ENCODE results near the gene DDX6.
"Not testable (repeated sequence)": the region's sequence is repeated elsewhere in the genome, so short reads cannot be mapped to it uniquely, and the experiment has no call there.

Gene DDX6

GRCh38 chr11:118791111-118791960 lies at the start of gene DDX6:
Gene DDX6 (minus strand): TSS chr11:118791164. CDS start chr11:118786251, 4,913 bp downstream.
- peak; percentile 74 to 80 for DNase-seq

DNA sequence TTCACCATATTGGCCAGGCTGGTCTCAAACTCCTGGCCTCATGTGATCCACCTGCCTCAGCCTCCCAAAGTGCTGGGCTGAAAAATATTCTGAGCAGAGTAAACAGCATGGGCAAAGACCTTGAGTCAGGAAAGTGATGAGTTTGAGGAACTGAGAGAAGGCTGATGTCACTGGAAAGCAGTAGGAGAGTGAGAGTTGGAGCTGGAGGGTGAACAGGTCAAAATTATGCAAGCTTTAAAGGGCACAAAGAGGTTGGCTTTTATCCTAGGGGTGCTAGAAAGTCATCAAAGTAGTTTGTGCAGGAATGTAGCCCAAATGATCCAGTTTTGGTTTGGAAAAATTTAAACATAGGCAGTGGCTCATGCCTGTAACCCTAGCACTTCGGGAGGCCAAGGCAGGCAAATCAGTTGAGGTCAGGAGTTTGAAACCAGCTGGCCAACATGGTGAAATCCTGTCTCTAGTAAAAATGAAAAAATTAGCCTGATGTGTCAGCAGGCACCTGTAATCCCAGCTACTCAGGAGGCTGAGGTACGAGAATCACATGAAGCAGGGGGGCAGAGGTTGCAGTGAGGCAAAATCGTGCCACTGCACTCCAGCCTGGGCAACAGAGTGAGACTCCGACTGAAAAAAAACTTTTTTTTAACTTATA lies 48.1 kb upstream of the DDX6 start:
- no peak for DNase-seq

GRCh38 chr11:118837868-118838267 lies 46.9 kb upstream of the DDX6 start:
- DNase-seq: no peak

GRCh38 chr11:118834427-118835028 lies 43.6 kb upstream of the DDX6 start:
- DNase-seq: no peak

DNA sequence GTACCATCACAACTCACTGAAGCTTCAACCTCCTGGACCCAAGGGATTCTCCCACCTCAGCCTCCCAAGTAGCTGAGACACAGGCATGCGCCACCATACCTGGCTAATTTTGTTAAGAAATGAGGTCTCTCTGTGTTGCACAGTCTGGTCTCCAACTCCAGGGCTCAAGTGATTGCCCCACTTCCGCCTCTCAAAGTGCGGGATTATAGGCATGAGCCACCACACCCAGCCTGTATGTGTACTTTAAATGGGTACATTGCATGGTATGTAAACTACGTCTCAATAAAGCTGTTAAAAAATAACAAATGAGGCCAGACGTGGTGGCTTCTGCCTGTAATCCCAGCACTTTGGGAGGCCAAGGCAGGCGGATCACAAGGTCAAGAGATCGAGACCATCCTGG lies 36.2 kb upstream of the DDX6 start:
- DNase-seq: no peak

DNA sequence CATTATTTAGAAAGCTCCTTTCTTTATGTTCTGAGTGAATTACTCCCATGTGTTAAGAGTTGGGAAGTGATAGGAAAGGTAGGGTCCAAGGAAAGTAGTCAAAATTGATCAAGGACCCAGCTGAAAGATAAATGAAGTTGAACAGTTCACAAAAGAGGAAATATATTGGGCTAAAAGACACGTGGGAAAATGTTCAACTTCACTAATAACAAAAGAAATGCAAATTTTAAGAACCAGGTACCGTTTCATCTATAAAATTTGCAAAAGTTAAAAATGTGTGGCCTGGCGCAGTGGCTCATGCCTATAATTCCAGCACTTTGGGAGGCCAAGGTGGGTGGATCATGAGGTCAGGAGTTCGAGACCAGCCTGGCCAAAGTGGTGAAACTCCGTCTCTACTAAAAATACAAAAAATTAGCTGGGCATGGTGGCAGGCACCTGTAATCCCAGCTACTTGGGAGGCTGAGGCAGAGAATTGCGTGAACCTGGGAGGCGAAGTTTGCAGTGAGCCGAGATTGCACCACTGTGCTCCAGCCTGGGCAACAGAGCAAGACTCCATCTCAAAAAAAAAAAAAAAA lies 32.1 kb upstream of the DDX6 start:
- not testable (repeated sequence) for DNase-seq

DNA sequence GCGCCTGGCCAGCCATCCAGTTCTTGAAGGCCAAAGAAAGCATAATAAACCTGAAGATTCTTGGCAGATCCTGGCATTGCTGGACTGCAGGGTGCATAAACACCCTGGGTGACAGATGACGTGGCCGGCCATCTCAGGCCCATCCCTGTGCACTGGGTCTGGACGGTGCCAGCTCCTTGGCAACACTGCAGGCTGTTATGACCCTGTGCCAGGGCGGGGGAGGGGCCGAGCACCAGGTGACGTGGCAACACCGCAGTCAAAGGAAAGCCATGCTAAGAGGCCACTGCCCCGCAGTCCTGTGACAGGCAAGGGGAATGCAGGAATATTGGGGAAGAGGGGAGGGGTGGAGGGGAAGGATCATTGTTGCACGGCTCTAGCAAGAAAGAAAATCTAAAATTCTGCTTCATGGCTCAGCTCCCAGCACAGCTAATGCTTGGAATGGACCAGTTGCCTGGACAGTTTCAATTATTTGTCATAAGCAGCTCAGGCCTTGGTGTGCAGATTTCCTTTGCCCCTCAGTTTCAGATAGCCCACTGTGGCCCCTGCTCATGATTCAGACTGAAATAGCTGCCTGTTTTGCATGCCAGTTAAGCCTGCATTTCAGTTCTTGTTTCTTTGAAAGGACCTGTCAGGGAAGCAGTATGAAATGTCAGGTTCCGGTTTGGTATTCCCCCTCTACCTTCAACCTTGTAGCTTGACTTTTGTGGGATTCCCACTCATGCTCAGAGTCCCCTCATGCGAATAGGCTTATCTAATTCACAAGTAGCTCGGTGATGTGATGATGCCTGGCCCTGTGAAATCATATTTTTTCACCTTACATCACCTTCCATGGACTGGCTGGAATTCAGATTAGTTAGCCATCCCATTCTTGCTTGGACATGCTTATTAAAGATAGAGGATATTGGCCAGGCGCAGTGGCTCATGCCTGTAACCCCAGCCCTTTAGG lies 29.7 kb upstream of the DDX6 start:
- DNase-seq: no peak

GRCh38 chr11:118820025-118820379 lies 29.0 kb upstream of the DDX6 start:
- DNase-seq: not testable (repeated sequence)

GRCh38 chr11:118819334-118820024 lies 28.5 kb upstream of the DDX6 start:
- no peak for DNase-seq

GRCh38 chr11:118818130-118818529 lies 27.2 kb upstream of the DDX6 start:
- DNase-seq: no peak

GRCh38 chr11:118813551-118813950 lies 22.6 kb upstream of the DDX6 start:
- no peak for DNase-seq

DNA sequence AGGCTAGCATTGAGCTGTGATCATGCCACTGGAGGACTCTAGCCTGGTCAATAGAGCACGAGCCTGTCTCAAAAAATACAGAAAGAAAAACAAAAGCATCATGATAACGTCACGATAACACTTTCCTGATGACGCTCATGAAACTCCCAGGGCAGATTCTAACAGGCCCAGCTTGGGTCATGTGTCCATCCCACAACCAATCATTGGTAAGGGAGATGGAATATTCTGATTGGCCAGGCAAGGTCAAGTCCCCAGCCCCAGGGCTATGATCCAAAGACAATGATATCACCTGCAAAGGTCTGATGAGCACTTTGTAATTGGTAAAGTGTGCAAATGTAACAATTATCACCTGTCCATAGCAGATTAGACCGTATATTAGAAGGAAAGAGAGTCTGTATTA lies 21.5 kb upstream of the DDX6 start:
- DNase-seq: no peak

- DNase-seq: no peak
Measured at GRCh38 chr11:118807800-118808778, 17.1 kb upstream of the DDX6 start.

DNA sequence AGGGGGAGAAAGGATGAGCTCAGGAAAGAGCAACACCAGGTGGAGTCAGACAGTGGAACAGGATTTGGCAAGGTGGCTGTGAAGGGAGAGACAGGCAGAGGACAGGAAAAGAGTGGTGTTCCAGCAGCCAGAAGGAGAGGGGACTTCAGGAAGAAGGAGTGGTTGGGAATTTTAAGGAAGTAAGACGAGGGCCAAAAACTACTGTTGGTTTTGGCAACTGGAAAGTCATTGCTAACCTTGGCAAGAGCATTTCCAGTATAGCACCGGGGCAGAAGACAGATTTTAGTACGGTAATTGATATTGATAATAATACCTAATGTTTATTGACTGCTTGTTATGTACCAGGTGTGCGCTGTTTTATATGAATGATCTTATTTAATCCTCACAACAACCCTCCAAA lies 15.4 kb upstream of the DDX6 start:
- DNase-seq: no peak

GRCh38 chr11:118804094-118804493 lies 13.1 kb upstream of the DDX6 start:
- DNase-seq: no peak

GRCh38 chr11:118799372-118799771 lies 8.4 kb upstream of the DDX6 start:
- no peak for DNase-seq

- DNase-seq: no peak
Measured at GRCh38 chr11:118797510-118797909, 6.5 kb upstream of the DDX6 start.

- no peak for DNase-seq
Measured at GRCh38 chr11:118792570-118793124, 1.7 kb upstream of the DDX6 start.

- DNase-seq: no peak
Measured at GRCh38 chr11:118791961-118792569, 1.1 kb upstream of the DDX6 start.

All from NCI-H187 (cell line).